Activated T-cell treated with anti-CD3 and anti-CD28 coated beads for 48 hours (primary cell): ENCODE data around the gene SUCLG2.

Experiments
- DNase-seq: peaks from one replicate; pipeline ENCODE4 v3.0.0-alpha.2; 2020; ENCODE audit warnings: low read depth

The SUCLG2 gene

GRCh38 chr3:67648701-67649100, 5.7 kb downstream of the SUCLG2 start:
- DNase-seq: no peak

GRCh38 chr3:67648229-67648628, 6.2 kb downstream of the SUCLG2 start:
- no peak for DNase-seq

GRCh38 chr3:67647390-67647878, 7.0 kb downstream of the SUCLG2 start:
- no peak for DNase-seq

GRCh38 chr3:67646586-67647234, 7.7 kb downstream of the SUCLG2 start:
- no peak for DNase-seq

GRCh38 chr3:67644827-67645226, 9.6 kb downstream of the SUCLG2 start:
- no peak for DNase-seq

GRCh38 chr3:67642734-67643133, 11.7 kb downstream of the SUCLG2 start:
- no peak for DNase-seq

GRCh38 chr3:67642190-67642589, 12.2 kb downstream of the SUCLG2 start:
- no peak for DNase-seq

- DNase-seq: no peak
These were observed 13.0 kb downstream of the SUCLG2 start for GRCh38 chr3:67641451-67641850.

GRCh38 chr3:67640023-67640660, 14.3 kb downstream of the SUCLG2 start:
- DNase-seq: no peak

GRCh38 chr3:67637255-67637900, 17.0 kb downstream of the SUCLG2 start:
- DNase-seq: no peak

- no peak for DNase-seq
These were observed 18.6 kb downstream of the SUCLG2 start for GRCh38 chr3:67635806-67636205.

- DNase-seq: no peak
These were observed 19.2 kb downstream of the SUCLG2 start for GRCh38 chr3:67635257-67635656.

- no peak for DNase-seq
These were observed 23.6 kb downstream of the SUCLG2 start for GRCh38 chr3:67630666-67631362.

- DNase-seq: no peak
These were observed 29.7 kb downstream of the SUCLG2 start for GRCh38 chr3:67624687-67625086.

- no peak for DNase-seq
These were observed 30.3 kb downstream of the SUCLG2 start for GRCh38 chr3:67624078-67624477.

- no peak for DNase-seq
These were observed 31.8 kb downstream of the SUCLG2 start for GRCh38 chr3:67622652-67623051.

GRCh38 chr3:67620869-67621268, 33.5 kb downstream of the SUCLG2 start:
- no peak for DNase-seq

- DNase-seq: no peak
These were observed 34.4 kb downstream of the SUCLG2 start for GRCh38 chr3:67619991-67620390.

- DNase-seq: no peak
These were observed 36.9 kb downstream of the SUCLG2 start for GRCh38 chr3:67617518-67617917.

- no peak for DNase-seq
These were observed 38.4 kb downstream of the SUCLG2 start for GRCh38 chr3:67616046-67616445.

GRCh38 chr3:67614195-67614594, 40.2 kb downstream of the SUCLG2 start:
- DNase-seq: no peak

GRCh38 chr3:67610458-67610857, 44.0 kb downstream of the SUCLG2 start:
- no peak for DNase-seq

- DNase-seq: no peak
These were observed 44.7 kb downstream of the SUCLG2 start for GRCh38 chr3:67609709-67610108.
